MM.1S (cell line): Measurements from ENCODE around the gene C2orf15.
"Not testable (repeated sequence)": the region's sequence is repeated elsewhere in the genome, so short reads cannot be mapped to it uniquely, and the experiment has no call there.

Source experiments
- CTCF ChIP-seq: fragments of 300-600 bp; sonication (generic); IDR thresholded peaks from 2 replicates; pipeline ENCODE4 v1.5.1; 2016; ENCODE audit warnings: antibody characterized with exemption, low read length, mixed read lengths
- EZH2 ChIP-seq: fragments of 300-600 bp; sonication (generic); optimal IDR thresholded peaks from 2 replicates; pipeline ENCODE3; 2017; ENCODE audit warnings: low read depth, mild to moderate bottlenecking, antibody characterized with exemption, low read length, mixed read lengths

- not testable (repeated sequence) for TF ChIP-seq CTCF, EZH2
Observed at GRCh38 chr2:99135044-99135556, 6.4 kb upstream of the C2orf15 start.
